OCI-M1 (cell line): ENCODE measurements around the gene CRELD2.
A peak's percentile ranks its signal among the peaks of the same experiment; 100 is the strongest.

Experiments
- DNase-seq: peaks from one replicate; lab custom pipeline; 2025; lab: John Stamatoyannopoulos, UW

CRELD2 gene

DNA sequence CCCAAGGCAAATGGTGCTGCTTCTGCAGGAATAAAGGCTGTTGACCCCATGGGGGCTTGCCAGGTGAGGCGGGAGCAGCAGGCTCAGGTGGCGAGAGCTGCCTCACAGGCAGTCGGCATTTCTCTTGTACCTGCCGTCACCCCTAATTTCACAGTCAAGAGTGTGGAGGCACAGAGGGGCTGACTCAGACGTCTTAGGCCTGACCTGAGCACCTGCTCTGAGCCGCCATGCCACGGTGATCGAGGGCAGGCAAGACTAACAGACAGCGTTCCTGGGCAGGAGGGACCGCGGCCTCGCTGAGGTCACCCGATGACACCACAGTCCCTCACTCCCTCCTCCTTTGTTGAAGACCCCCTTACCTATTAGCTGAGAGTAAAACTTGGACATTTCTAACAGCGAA, 5.4 kb upstream of the CRELD2 start:
- no peak for DNase-seq

GRCh38 chr22:49913446-49913845, 5.0 kb upstream of the CRELD2 start:
- DNase-seq = no peak

GRCh38 chr22:49914256-49914655, 4.2 kb upstream of the CRELD2 start:
- DNase-seq = no peak

- no peak for DNase-seq
These were observed 2.8 kb upstream of the CRELD2 start for GRCh38 chr22:49915610-49916009.

GRCh38 chr22:49916831-49917230, 1.6 kb upstream of the CRELD2 start:
- DNase-seq = no peak

DNA sequence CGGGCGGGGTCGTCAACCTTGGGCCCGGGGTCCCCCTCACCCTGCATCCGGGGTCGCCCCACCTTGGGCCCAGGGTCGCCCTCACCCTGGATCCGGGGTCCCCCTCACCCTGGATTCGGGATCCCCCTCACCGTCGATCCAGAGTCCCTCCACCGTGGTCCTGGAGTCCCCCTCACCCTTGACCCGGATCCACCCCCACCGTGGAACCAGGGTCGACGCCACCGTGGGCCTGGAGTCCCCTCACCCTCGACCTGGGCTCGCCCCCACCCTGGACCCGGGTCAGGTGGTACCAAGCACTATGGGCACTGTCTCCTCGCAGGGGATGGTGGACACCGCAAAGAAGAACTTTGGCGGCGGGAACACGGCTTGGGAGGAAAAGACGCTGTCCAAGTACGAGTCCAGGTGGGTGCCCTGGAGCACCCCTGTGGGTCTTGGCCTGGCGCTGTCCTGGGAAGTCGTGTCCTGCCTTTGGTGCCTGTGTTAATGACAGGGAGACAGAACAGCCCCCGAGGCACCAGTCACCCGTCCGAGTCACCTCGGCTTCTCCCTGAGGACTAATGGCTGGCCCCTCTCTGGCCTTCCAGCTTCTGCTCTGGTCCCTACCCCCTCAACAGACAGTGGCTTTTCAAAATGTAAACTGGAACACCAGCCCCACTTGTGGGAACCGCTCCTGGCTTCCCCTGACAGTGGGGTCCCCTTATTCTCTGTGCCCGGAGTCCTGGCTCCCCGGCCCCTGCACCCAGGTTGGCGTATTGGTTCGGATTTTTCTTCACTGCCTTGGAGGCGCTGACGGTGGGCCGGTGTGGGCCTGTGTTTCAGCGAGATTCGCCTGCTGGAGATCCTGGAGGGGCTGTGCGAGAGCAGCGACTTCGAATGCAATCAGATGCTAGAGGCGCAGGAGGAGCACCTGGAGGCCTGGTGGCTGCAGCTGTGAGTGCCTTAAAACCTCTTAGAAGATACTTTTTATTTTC, 762 bp downstream of the CRELD2 start:
- DNase-seq = no peak

DNA sequence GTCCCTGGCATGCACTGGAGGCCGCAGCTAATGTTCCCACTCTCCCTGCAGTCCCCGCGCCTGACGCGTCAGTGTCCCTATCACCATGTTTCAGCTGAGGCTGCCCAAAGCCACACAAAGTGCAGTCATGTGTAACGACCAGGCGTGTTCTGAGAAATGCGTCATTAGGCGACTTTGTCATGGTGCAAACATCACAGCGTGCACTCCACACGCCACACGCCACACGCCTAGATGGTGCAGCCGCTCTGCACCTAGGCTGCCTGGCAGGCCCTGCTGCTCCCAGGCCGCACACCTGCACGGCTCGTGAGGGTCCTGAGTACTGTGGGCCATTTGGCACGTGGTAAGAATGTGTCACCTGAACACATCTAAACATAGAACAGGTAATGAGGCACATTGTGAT, 2.4 kb downstream of the CRELD2 start:
- DNase-seq = no peak

GRCh38 chr22:49921508-49922278, 3.3 kb downstream of the CRELD2 start:
- no peak for DNase-seq

DNA sequence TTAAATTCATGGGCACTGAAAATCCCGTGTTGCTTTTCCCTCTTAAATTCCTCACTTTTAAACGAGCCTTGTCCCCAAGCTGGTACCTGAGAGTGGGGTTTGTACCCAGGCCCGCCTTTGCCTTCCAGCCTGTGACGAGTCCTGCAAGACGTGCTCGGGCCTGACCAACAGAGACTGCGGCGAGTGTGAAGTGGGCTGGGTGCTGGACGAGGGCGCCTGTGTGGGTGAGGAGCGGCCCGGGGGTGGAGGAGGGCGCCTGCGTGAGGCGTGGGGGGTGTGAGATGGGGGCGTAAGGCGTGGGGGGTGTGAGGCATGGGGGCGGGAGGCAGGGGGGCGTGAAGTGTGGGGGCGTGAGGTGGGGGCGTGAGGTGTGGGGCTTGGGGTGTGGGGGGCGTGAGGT, 4.0 kb downstream of the CRELD2 start:
- no peak for DNase-seq

- DNase-seq = no peak
These were observed 4.5 kb downstream of the CRELD2 start for GRCh38 chr22:49922926-49923325.

DNA sequence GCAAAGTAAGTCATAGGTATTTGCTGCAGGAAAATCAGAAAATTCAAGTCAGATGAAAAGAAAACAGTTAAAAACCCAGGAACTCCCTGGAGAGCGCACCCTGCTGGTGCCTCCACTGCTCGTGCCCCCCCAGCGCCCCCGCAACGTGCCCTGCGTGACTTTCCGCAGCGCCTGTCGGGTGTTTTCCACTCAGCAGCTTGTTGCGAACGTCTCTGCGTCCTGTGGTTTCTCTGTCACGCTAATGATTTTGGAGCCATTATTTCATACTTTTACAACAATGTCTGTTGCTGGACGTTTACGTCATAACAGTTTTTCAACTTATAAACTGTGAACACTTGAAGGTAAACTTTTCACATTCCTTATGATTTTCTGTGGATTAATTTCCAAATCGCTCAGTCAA, 5.0 kb downstream of the CRELD2 start:
- no peak for DNase-seq

GRCh38 chr22:49924113-49924833, 5.8 kb downstream of the CRELD2 start:
- DNase-seq = no peak

GRCh38 chr22:49925525-49926128, 7.2 kb downstream of the CRELD2 start:
- DNase-seq = no peak

GRCh38 chr22:49926916-49927315, 8.5 kb downstream of the CRELD2 start:
- DNase-seq = no peak

DNA sequence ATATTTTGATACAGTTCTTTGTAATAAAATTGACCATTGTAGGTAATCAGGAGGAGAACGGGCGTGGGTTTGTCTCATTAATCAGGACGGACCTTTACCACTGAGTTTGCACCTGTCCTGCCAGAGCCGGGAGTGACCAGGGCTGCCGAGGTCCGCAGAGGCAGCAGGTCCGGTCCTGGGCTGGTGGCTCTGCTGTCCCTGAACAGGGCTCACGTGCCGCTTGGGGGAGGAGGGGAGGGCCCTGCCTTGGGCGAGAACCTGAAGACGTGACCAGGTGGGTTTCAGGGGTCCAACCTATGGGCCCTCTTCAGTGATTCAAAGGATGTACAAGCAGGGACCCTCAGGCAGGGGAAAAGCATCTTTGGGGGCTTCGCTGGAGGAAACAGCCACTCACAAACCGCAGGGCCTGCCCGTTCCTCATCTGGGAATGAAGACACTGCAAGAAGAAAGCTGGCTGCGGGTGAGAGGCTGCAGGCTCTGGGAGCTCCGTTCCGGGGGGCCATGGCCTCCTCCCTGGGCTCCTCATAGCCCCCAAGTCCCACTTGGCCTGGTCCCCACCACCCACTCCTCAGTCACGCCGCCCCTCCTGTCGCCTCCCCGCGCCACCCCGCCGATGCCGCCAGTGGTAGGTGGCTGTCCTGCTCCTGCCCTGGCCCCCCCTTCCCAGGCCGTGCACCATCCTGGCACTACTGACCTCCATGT, 9.2 kb downstream of the CRELD2 start:
- DNase-seq = no peak

DNA sequence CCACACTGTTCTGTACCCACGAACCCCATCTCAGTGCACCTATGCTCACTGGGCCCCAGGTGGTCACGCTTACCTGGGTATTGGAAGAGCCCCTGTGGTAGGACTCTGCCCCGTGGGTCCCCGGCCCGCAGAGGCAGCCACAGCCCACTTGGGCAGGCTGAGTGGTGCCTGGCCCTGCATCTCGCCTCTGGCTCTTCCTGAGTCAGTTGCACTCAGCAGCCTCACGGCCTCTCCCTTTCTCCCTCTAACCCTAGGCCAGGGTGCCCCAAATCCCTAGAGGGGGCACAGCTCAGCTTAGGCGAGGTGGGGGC, 9.7 kb downstream of the CRELD2 start:
- no peak for DNase-seq

DNA sequence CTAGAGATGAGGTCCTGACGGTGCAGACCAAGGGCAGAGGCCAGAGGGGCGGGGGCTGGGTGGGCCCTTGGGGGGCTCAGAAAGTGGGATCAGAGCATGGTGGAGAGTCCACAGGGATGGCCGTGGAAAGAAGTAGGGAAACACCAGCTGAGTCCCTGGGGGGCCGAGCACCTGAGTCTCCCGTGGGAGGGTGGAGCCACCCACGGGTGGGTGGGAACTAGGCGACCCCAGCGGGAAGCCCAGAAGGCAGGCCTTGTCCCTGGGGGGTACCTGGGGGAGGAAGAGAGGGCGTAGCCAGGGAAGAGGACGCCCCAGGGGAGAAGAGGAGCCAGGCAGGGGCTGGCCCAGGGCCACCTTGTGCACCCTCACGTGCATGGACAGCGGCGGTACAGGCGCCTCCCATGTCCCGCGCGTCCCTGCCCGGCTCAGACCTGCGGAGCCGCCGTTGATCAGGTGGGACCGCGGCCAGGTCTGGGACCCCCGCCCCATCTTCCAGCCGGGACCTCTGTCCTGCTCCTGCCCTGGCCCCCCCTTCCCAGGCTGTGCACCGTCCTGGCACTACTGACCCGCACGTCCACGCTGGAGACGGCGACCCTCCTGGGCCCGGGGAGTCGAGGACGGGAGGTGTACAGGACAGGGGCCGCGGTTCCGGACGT, 10.2 kb downstream of the CRELD2 start:
- no peak for DNase-seq

GRCh38 chr22:49929211-49929979, 11.0 kb downstream of the CRELD2 start:
- peak; percentile 69 for DNase-seq

GRCh38 chr22:49929994-49930575, 11.7 kb downstream of the CRELD2 start:
- DNase-seq = no peak
